Activated naive CD4-positive, alpha-beta T cell (primary cell): Measurements from ENCODE around the gene KCNJ10.
A peak's percentile ranks its signal among the peaks of the same experiment; 100 is the strongest.

Experiments
- DNase-seq, 4 experiments: peaks; one replicate each; lab custom pipeline; 2025; lab: John Stamatoyannopoulos, UW

KCNJ10 gene

GRCh38 chr1:160099716-160100375 lies 29.9 kb upstream of the KCNJ10 start:
- DNase-seq: no peak

DNA sequence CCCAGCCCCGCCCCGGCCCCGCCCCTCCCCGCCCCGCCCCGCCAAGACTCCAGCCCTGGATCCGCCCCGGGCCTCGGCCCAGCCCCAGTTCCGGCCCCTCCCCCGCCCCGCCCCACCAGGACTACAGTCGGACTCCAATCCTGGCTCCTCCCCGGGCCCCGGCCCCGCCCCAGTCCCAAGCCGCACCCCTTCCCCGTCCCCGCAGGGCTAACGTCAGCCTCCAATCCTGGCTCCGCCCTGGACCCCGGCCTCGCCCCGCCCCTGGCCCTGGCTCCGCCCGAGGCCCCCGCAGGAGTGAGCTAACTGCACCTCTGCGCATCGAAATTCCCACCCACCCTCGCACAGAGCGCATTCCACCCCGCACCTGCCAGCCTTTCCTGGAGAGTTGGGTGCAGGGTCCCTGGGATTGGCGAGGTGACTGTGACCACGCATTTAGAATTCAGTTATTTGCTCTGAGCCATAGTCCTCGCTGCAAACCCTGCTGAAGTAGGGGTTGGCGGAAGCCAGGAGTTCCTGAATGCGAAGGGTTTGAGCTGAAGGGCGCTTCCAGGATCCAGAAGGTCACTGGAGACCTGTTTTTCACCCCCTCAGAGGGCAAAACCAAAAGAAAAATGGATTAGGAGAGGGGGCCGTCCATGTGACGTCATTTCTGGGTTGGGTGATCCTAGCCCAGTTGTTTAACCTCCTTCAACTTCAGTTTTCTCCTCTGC lies 29.0 kb upstream of the KCNJ10 start:
- DNase-seq: peak; percentile 97 to 100 (median 100)

GRCh38 chr1:160097911-160098851 lies 28.2 kb upstream of the KCNJ10 start, which contains the start of gene IGSF8:
TSS of gene IGSF8 (minus strand) at chr1:160098619. CDS start at chr1:160098472, 147 bp downstream.
- DNase-seq: peak; percentile 97 to 100 (median 100)

DNA sequence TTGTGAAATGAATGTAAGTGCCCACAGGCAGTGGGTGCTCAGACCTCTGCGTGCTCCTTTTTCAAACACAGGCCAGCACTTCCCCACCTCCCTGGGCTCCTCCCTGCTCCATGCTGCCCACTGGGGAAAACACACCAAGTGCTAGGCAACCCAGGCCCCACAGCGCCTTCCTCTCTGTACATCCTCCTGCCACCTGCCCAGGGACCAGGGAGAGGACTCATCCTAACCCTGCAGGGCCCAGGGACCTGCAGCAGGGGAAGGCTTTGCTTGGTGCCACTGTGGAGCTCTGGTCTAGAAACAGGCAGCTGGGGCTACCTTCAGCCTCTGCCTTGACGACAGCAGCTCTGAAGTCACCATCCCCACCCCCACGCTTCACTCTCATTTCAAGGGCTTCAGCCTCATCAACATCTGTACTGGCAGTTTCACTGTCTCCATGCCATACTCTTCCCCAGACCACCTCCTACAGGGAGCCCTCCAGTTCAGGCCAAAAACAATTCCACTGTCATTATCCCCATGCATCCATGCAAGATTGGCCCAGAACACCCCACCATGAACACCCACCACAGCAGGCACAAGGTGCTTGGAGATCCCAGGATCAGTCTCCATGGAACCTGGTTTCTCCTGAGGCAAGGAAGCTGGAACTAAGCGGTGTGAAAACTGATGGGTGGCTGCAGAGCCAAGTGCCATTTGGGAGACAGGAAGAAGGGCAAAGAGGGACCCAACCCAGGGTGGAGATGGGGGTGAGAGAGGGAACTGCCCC lies 27.4 kb upstream of the KCNJ10 start:
- no peak for DNase-seq

- DNase-seq: no peak
Measured at GRCh38 chr1:160096274-160097116, 26.5 kb upstream of the KCNJ10 start.

DNA sequence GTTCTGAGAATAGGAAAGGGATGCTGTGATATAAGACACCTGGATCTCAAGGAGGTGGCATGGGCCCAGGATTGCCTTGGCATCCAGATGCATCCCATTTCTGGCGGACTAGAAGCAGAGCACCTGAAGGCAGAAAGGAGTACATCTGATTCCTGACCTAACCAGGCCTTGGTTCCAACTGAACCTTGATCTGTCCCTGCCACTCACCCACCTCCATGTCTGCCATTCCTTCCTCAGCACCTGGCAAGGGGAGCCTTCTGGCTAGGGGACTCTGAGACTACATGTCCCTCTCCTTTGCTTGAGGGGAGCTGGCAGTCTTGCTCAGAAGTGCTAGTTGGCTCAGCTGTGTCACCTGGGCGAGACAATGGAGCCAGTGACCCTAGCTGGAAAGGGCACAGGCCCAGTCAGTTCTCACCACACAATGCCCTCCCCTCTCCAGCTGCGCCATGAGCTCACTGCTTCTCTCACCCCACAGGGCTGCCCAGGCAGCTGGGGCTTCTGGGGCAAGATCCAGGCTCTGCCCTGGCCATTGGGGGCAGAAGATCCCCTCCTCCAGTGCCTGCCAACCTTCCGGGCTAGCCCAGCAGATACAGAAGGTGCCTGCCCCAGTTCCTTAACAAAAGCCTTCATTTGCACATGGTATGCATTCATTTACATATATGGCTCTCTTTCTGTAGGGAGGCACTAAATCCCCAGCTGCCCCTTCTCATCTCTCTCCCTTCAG lies 25.6 kb upstream of the KCNJ10 start:
- no peak for DNase-seq

- DNase-seq: no peak
Measured at GRCh38 chr1:160094806-160095205, 24.8 kb upstream of the KCNJ10 start.

DNA sequence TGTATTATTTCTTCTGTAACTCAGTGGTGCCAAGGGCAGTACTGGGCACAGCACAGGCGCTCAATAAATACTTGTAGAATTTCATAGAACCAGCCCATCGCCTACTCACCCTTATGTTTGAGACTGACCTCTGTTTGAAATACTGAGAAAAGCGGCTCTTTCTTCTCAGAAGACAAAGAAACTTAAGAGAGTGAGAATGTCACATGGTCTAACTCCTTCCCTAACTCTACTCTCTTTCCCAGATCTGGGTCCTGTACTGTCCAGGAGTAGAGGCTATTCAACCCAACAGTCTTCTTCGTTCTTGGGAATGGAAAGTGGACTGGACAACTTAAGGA lies 24.3 kb upstream of the KCNJ10 start:
- DNase-seq: no peak

GRCh38 chr1:160093624-160094290 lies 23.8 kb upstream of the KCNJ10 start:
- DNase-seq: no peak

GRCh38 chr1:160093069-160093395 lies 23.1 kb upstream of the KCNJ10 start:
- DNase-seq: no peak

DNA sequence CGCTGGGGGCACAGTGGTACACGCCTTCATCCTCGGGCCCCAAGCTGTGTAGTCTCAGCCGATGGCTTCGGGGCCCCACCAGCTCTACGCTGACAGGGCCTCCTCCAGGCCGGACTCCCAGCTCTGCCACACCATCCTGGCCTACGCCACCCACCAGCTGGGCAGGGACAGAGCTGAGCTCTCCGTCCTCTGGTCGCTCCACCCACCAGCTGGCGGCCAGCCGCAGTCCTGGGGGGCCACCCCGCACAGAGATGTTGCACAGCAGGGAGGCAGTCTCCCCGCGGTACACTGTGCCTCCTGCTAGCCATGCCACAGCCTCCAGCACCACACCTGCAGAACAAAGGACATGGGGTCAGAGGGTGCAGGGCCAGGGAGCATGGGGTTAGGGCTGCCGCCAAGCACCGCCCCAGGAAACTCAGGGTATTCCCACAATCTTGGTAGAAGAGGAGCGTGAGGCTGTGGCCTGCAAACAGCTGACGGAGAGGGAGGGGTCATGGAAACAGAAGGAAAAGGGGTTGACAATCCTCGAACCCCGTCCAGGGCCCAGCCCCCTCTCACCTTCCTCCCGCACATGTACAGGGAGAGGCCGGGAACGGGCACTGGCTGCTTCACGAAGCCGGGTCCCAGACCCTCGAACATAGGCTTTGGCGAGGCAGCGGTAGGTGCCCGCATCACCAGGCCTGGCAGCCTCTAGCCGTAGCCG lies 22.6 kb upstream of the KCNJ10 start:
- DNase-seq: no peak

- no peak for DNase-seq
Measured at GRCh38 chr1:160091666-160092223, 21.8 kb upstream of the KCNJ10 start.

DNA sequence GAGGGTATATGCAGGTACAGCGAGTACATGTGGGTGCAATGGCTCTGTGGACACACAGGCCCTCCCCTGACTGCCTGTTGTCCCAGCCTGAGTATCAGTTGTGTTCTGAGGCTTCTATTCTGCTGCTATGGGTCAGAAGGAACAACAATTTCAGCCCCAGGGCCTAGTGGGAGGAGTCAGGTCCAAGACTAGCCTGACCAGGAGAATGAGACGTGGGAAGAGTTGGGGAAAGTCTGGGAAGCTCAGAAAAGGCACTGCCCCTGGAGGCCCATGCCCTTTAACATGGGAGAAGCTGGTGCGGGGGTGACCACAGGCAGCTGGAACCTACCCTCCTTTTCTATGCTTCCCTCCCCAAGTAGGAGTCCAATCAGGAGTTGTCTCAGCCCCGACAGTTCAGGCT lies 20.8 kb upstream of the KCNJ10 start:
- DNase-seq: no peak

DNA sequence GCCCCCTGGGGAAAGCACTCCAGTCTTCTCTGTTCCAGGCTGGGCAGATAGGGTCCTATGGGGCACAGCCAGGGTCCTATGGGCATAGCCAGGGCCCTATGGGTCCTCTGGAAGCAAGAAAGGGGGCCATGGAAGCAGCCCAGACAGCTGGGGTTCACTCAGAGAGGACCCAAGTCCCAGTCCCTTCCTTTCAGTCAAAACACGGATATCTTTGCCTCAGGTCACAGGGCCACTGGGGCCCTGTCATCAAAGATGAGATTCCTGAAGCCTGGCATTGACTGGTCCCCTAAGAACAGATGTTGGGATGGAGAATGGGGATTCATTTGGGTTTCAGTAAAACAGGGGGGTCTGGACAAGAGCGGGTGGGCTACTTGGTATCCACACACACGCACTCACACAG lies 19.9 kb upstream of the KCNJ10 start:
- no peak for DNase-seq

DNA sequence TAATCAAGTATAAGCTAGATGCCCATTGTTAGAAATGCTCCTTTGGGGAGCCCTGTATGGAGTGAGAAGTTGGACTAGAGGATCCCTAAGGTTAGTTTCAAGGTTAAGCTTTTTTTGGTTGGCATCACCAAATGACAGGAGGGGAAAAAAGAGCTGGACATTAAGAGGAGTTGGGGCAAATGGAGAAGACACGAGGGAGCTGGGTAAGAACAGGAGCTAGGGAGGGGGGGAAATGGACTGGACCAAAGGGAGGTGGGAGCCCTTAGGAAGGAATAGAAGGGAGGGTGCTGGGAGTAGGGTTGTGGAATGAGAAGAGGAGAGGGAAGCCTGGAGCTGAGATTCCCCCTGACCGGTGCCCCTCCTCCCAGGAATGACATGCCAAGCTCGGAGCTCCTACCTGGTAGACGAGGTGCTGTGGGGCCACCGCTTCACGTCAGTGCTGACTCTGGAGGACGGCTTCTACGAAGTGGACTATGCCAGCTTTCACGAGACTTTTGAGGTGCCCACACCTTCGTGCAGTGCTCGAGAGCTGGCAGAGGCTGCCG lies 17.2 kb upstream of the KCNJ10 start:
- no peak for DNase-seq

DNA sequence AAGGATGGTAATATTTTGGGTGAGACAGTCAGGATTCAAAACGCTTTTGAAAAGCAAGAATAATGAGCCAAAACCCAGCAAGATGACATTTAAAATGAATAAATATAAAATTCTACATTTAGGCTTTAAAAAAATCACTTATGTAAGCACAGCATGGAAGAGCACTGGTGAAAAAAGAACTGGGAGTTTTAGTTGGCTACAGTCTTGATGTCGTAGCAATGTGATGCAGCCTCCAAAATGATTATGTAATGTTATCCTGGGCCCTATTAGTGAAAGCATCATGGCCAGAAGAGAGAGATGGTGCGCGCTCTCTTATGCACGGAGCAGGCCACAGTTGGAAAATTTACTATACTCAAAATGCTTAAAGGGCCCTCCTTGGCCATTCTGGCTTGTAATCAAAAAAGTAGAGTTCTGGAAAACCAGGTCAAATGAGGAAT lies 16.5 kb upstream of the KCNJ10 start:
- no peak for DNase-seq

DNA sequence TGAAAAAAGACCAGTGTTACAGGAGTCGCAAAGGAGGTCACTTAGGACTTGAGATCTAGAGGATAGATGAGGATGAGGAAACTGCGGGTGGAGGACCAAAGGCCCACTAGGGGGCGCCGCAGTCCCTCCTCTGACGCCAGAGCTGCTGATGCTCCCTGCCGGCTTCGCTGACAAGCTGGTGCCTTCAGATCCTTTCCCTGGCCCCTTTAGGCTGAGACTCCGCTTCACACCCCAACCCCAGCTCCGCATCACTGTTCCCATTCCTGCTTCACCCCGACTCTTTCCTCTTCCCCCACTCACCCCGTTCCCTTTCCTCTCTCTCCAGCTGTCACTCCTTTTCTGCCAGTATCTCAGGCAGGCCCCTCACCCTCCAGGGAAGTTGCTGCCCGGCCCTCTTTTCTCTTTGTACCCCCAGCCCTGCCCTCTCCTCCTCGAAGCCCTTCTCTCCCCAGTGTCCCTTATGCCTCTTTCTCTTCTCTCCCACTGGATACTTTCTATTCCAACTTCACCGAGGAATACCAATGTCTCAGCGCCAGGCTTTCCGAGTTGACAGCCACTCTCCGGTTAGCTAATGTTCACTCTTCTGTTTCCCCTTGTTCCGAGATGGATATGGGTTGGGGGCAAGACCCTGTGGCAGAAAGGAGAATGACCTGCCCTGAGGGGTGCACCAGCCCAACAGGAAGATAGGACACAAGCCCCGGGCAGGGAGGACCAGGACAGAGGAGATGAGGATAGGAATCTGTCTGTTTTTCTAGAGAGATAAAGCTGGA lies 15.9 kb upstream of the KCNJ10 start:
- peak; percentile 56 to 77 (median 70) for DNase-seq
